HCT116 (cell line): ENCODE data around the gene VPS45. TPM values are rescaled to one million over a fixed set of nuclear protein-coding genes. Genes with fewer than 3 reads are reported as not detected.

Source experiments
- ATAC-seq: fragments of 200-7000 bp; cut with Tn5 transposase; 2 replicates; pipeline ENCODE4 v1.9.1; 2020; ENCODE audit warnings: mild to moderate bottlenecking, moderate library complexity
- BruUV-seq: library from RNA; stranded (reverse); fragments of 400-500 nt; replicated peaks from 2 replicates; lab custom pipeline; 2021; lab: Mats Ljungman, UMichigan
- CTCF ChIA-PET: fragments of 300-600 bp; sonication (Branson Sonifier 250); formaldehyde crosslinking; loops from one replicate; lab custom pipeline; 2021; ENCODE audit warnings: antibody characterized with exemption; lab: Charles Lee
- POLR2A ChIA-PET: fragments of 300-600, 350-600 bp; sonication (Branson Sonifier 250); formaldehyde crosslinking; loops from one replicate; lab custom pipeline; 2021; ENCODE audit warnings: antibody characterized with exemption; lab: Charles Lee
- RAD21 ChIA-PET, 2 experiments: fragments of 300-600 bp; sonication (Branson Sonifier 250); formaldehyde crosslinking; loops; one replicate each; lab custom pipeline; 2023; ENCODE audit warnings: low total read pairs in 2 of 2; ENCODE audit not compliant: uncharacterized antibody in 2 of 2, unreplicated experiment in 2 of 2, low non-redundant PET in 1 of 2; lab: Charles Lee
- DNase-seq: peaks from one replicate; pipeline ENCODE4 v3.0.0-alpha.2; 2010; ENCODE audit warnings: low read depth, low spot score
- H2AFZ ChIP-seq: fragments of 200-600 bp; shearing (Covaris generic), sonication (generic); 2 replicates; pipeline ENCODE4 v1.6.1; 2017; ENCODE audit warnings: low read depth, mixed run types, mixed read lengths, antibody characterized with exemption, low read length; ENCODE audit not compliant: poor library complexity, severe bottlenecking
- H3K27ac ChIP-seq: 2 replicates; pipeline ENCODE4 v1.5.1; 2012; ENCODE audit warnings: low read depth, low read length
- H3K27me3 ChIP-seq: fragments of 200-600 bp; sonication (generic); 2 replicates; pipeline ENCODE4 v1.6.1; 2016; ENCODE audit warnings: mixed run types, low read length, mixed read lengths; ENCODE audit not compliant: insufficient read depth
- H3K36me3 ChIP-seq, 2 experiments: fragments of 200-500 bp in 1 of 2; fragments of 200-600 bp in 1 of 2; sonication (Bioruptor generic) in 1 of 2; sonication (generic) in 1 of 2; 2 replicates each; pipeline versions ENCODE4 v1.5.1 to v1.6.1; 2014 to 2016; ENCODE audit warnings: low read length in 2 of 2, inconsistent platforms in 1 of 2, mixed read lengths in 1 of 2, mixed run types in 1 of 2; ENCODE audit not compliant: insufficient read depth in 2 of 2, control insufficient read depth in 1 of 2
- H3K4me1 ChIP-seq, 2 experiments: fragments of 200-600 bp in 1 of 2; sonication (generic) in 1 of 2; 2 replicates each; pipeline versions ENCODE4 v1.5.1 to v1.6.1; 2012 to 2017; ENCODE audit warnings: low read length in 2 of 2, inconsistent platforms in 1 of 2, mild to moderate bottlenecking in 1 of 2, mixed read lengths in 1 of 2, mixed run types in 1 of 2, moderate library complexity in 1 of 2; ENCODE audit not compliant: insufficient read depth in 2 of 2, control insufficient read depth in 1 of 2
- H3K4me2 ChIP-seq: fragments of 200-600 bp; sonication (generic); 2 replicates; pipeline ENCODE4 v1.6.1; 2017; ENCODE audit warnings: mixed run types, low read length, mixed read lengths
- H3K4me3 ChIP-seq, 2 experiments: fragments of 200-600 bp in 1 of 2; sonication (generic) in 1 of 2; replicated peaks in 1 of 2; 2 replicates each; pipeline ENCODE4 v1.5.1; 2011 to 2016; ENCODE audit warnings: low read length in 2 of 2, control low read depth in 1 of 2, low read depth in 1 of 2, mild to moderate bottlenecking in 1 of 2, mixed read lengths in 1 of 2, mixed run types in 1 of 2
- H3K79me2 ChIP-seq: fragments of 200-600 bp; sonication (generic); 2 replicates; pipeline ENCODE4 v1.6.1; 2017; ENCODE audit warnings: mild to moderate bottlenecking, mixed run types, low read length, moderate library complexity, mixed read lengths; ENCODE audit not compliant: insufficient read depth
- H3K9ac ChIP-seq: fragments of 200-600 bp; sonication (generic); 2 replicates; pipeline ENCODE4 v1.6.1; 2016; ENCODE audit warnings: low read length, mixed read lengths
- H3K9me2 ChIP-seq: fragments of 200-600 bp; sonication (generic), shearing (Covaris generic); 2 replicates; pipeline ENCODE4 v1.6.1; 2017; ENCODE audit warnings: mixed run types, mild to moderate bottlenecking, moderate library complexity; ENCODE audit not compliant: insufficient read depth
- H3K9me3 ChIP-seq, 2 experiments: fragments of 200-500 bp in 1 of 2; fragments of 200-600 bp in 1 of 2; sonication (Bioruptor generic) in 1 of 2; sonication (generic) in 1 of 2; 2 replicates each; pipeline ENCODE4 v1.6.1; 2014 to 2017; ENCODE audit warnings: low read length in 2 of 2, mixed read lengths in 2 of 2, inconsistent platforms in 1 of 2, low read depth in 1 of 2, mild to moderate bottlenecking in 1 of 2, mixed run types in 1 of 2, moderate library complexity in 1 of 2; ENCODE audit not compliant: control insufficient read depth in 1 of 2, insufficient read depth in 1 of 2
- H4K20me1 ChIP-seq: fragments of 200-600 bp; sonication (generic), shearing (Covaris generic); 2 replicates; pipeline ENCODE4 v1.6.1; 2017; ENCODE audit warnings: mixed run types, mild to moderate bottlenecking, moderate library complexity; ENCODE audit not compliant: insufficient read depth
- RAD21 ChIP-seq: IDR thresholded peaks from 2 replicates; pipeline ENCODE4 v1.6.1; 2012; ENCODE audit warnings: low read depth, mild to moderate bottlenecking
- intact Hi-C: fragments of 100-400 bp; cut with micrococcal nuclease; formaldehyde crosslinking; loops from 2 replicates; pipeline ENCODE4 v1.10.0; 2022
- total RNA-seq: library from RNA; stranded (reverse); gene quantifications from one replicate; pipeline ENCODE4 v1.2.1, GENCODE V29; 2021; ENCODE audit not compliant: unreplicated experiment
- TF ChIP-seq, protein P1 (sequence below), 3 experiments: fragments of 200-600 bp in 1 of 3; sonication (generic) in 1 of 3; IDR thresholded peaks in 2 of 3; conservative IDR thresholded peaks in 1 of 3; 2 replicates each; pipeline ENCODE4 v1.5.1; 2012 to 2017; ENCODE audit warnings: low read depth in 2 of 3, low read length in 2 of 3, antibody characterized with exemption in 1 of 3, borderline replicate concordance in 1 of 3, control low read depth in 1 of 3, mild to moderate bottlenecking in 1 of 3, mixed read lengths in 1 of 3, mixed run types in 1 of 3, moderate library complexity in 1 of 3; ENCODE audit not compliant: insufficient read depth in 1 of 3
- TF ChIP-seq, protein P2 (sequence below): IDR thresholded peaks from 2 replicates; pipeline ENCODE4 v1.6.1; 2011; ENCODE audit warnings: mild to moderate bottlenecking, low read length, moderate library complexity; ENCODE audit not compliant: insufficient replicate concordance; ENCODE audit errors: extremely low read depth

VPS45 gene
- total RNA-seq, 1 experiment from 2014 or later: 28.1 TPM

DNA sequence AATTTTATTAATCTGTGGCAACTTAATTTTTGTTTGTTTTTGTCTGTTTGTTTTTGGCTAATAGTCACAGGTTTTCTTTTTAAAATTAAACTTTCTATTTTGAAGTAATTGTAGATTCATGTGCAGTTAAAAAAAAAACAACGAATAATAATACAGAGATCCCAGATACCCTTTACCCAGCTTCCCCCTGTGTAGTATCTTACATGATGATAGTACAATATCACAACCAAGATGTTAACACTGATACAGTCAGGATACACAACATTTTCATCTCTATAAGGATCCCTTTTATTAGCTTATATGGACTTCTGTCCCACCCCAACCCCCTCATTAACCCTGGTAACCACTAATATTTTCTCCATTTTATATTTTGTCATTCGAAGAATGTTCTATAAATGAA lies 5.9 kb downstream of the VPS45 start:
- peaks cover 7% of the 10 kb centered on the region for H3K79me2 ChIP-seq
- H3K4me2 ChIP-seq: no peak overlapping the region
- no peaks in the 10 kb centered on the region for H4K20me1 ChIP-seq
- ATAC-seq: no peak
- no TSS peak for BruUV-seq
- H3K27ac ChIP-seq: no peak overlapping the region
- H3K36me3 ChIP-seq: peaks cover 15 to 17% of the 10 kb centered on the region in 2 experiments
- no peaks in the 10 kb centered on the region for H3K27me3 ChIP-seq
- no peak overlapping the region for H3K9ac ChIP-seq
- DNase-seq: no peak
- ChIA-PET CTCF (interaction anchor here (0.7 to 3.9 kb wide), 4 partner anchors 88 to 114 kb away, joined by 7 to 28 read pairs (median 21); no protein-coding TSS in a partner anchor), POLR2A (interaction anchor here (0.7 to 2.3 kb wide), 3 partner anchors 25 to 114 kb away, joined by 3 to 5 read pairs (median 4); no protein-coding TSS in a partner anchor), RAD21 (interaction anchor here (0.9 to 1.7 kb wide), 3 partner anchors 95 to 114 kb away, joined by 3 to 9 read pairs (median 6); no protein-coding TSS in a partner anchor)
- no peaks in the 10 kb centered on the region for H3K9me2 ChIP-seq
- TF ChIP-seq, protein P1, sequence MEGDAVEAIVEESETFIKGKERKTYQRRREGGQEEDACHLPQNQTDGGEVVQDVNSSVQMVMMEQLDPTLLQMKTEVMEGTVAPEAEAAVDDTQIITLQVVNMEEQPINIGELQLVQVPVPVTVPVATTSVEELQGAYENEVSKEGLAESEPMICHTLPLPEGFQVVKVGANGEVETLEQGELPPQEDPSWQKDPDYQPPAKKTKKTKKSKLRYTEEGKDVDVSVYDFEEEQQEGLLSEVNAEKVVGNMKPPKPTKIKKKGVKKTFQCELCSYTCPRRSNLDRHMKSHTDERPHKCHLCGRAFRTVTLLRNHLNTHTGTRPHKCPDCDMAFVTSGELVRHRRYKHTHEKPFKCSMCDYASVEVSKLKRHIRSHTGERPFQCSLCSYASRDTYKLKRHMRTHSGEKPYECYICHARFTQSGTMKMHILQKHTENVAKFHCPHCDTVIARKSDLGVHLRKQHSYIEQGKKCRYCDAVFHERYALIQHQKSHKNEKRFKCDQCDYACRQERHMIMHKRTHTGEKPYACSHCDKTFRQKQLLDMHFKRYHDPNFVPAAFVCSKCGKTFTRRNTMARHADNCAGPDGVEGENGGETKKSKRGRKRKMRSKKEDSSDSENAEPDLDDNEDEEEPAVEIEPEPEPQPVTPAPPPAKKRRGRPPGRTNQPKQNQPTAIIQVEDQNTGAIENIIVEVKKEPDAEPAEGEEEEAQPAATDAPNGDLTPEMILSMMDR (IDR thresholded peaks at IDR 0.05 in 2 of 3, conservative IDR thresholded peaks at IDR 0.05 in 1 of 3; ENCODE audit: borderline replicate concordance in 1 of 3, insufficient read depth in 1 of 3, low read depth in 2 of 3, low read length in 2 of 3): no peak
- intact Hi-C loops: loop anchor here (1.0 to 5.0 kb wide), 2 partner anchors 96 to 114 kb away; no protein-coding TSS in a partner anchor
- H3K9me3 ChIP-seq: no peaks in the 10 kb centered on the region
- H3K4me3 ChIP-seq: no peak overlapping the region
- peaks cover 0 to 4% of the 10 kb centered on the region in 2 experiments; a peak in 2 of 4 replicates for H3K4me1 ChIP-seq
- no peak overlapping the region for H2AFZ ChIP-seq

DNA sequence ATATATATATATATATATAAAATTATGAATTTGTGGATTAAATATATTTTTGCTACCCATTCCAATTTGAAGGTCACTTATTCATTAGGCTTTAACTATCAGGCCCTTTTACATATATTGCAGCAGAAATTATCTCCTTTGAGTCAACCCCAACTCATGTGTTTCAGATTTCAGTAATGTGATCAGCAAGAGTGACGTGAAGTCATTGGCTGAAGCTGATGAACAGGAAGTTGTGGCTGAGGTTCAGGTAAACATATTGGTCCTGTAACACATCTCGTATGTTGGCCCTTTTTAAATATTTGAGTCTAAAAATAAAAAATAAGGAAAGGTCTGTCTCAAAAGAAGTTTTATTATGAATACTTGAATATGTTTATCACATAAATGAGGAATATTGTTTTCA lies 8.5 kb downstream of the VPS45 start:
- intact Hi-C loops: no loop called here
- ATAC-seq (no peak), DNase-seq (no peak)
- no peak for TF ChIP-seq RAD21
- TF ChIP-seq, protein P2, sequence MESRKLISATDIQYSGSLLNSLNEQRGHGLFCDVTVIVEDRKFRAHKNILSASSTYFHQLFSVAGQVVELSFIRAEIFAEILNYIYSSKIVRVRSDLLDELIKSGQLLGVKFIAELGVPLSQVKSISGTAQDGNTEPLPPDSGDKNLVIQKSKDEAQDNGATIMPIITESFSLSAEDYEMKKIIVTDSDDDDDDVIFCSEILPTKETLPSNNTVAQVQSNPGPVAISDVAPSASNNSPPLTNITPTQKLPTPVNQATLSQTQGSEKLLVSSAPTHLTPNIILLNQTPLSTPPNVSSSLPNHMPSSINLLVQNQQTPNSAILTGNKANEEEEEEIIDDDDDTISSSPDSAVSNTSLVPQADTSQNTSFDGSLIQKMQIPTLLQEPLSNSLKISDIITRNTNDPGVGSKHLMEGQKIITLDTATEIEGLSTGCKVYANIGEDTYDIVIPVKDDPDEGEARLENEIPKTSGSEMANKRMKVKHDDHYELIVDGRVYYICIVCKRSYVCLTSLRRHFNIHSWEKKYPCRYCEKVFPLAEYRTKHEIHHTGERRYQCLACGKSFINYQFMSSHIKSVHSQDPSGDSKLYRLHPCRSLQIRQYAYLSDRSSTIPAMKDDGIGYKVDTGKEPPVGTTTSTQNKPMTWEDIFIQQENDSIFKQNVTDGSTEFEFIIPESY: no peak
- Histone ChIP-seq H3K36me3 (peaks cover 10 to 19% of the 10 kb centered on the region in 2 experiments; a peak in 3 of 4 replicates), H4K20me1 (no peaks in the 10 kb centered on the region), H3K4me2 (no peak overlapping the region), H3K27me3 (no peaks in the 10 kb centered on the region), H3K27ac (no peak overlapping the region), H3K9ac (no peak overlapping the region), H2AFZ (no peak overlapping the region), H3K4me1 (no peaks in the 10 kb centered on the region), H3K9me3 (no peaks in the 10 kb centered on the region), H3K79me2 (no peaks in the 10 kb centered on the region), H3K4me3 (no peak overlapping the region), H3K9me2 (no peaks in the 10 kb centered on the region)
- ChIA-PET POLR2A (no interaction called here), CTCF (no interaction called here), RAD21 (no interaction called here)
- no TSS peak for BruUV-seq
